Measurements from ENCODE around the gene TMEM132D.
"Not testable (repeated sequence)": the region's sequence is repeated elsewhere in the genome, so short reads cannot be mapped to it uniquely, and the experiment has no call there.

Gene TMEM132D

DNA sequence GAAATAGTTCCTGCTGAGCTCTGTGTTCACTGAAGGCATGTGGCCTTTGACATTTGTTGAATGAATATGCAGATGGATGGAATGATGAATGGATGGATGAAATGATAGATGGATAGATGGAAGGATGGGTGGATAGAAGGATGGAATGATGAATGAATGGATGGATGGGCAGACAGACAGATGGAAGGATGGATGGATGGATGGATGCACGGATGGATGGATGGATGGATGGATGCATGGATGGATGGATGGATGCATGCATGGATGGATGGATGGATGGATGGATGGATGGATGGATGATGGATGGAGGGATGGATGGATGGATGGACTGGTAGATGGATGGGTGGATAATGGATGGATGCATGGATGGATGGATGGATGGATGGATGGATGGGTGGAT, 4.8 kb downstream of the TMEM132D start:
- POLR2A ChIA-PET; H3K4me3 ChIP-seq (ENCODE audit: low read depth, low read length); H3K4me1 ChIP-seq (ENCODE audit: control insufficient read depth, insufficient read depth, low read length); H3K9me3 ChIP-seq (ENCODE audit: control insufficient read depth, insufficient read depth, low read depth, low read length); H3K36me3 ChIP-seq (ENCODE audit: control insufficient read depth in 2 of 2, insufficient read depth in 1 of 2, low read length in 2 of 2); H3K27ac ChIP-seq (ENCODE audit: extremely low read depth, low read depth, low read length); CTCF ChIA-PET: not testable (repeated sequence)
- TF ChIP-seq ZNF366 (tag by site-specific recombination; conservative IDR thresholded peaks at IDR 0.05) (peak; percentile 92), ZBTB17 (tag by site-specific recombination; IDR thresholded peaks at IDR 0.05) (0 out of 2 replicates have a peak, but pooled peaks have one; percentile 21)

DNA sequence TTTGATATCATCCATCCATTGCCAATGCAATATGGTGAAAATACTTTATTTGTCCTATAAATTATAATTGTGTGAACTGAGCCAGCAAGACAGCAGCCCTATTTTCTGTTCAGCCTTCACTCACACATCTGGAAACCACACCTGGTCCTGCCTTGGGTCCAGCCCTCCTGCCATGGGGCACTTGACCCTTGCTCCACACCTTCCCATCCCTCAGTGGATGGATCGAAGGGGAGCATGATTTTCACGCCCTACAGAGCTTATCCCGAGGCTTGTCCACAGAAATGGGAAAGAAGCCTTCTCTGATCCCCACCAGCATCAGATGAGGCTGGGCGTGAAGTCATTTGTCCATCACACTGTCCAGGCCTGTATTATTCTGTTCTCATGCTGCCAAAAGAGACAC, 10.1 kb downstream of the TMEM132D start:
- Histone ChIP-seq H3K36me3 (ENCODE audit: control insufficient read depth in 2 of 2, insufficient read depth in 1 of 2, low read length in 2 of 2) (no peaks in the 10 kb centered on the region), H3K4me1 (ENCODE audit: control insufficient read depth, insufficient read depth, low read length) (no peaks in the 10 kb centered on the region), H3K9me3 (ENCODE audit: control insufficient read depth, insufficient read depth, low read depth, low read length) (no peaks in the 10 kb centered on the region), H3K4me3 (ENCODE audit: low read depth, low read length) (no peak overlapping the region), H3K27ac (ENCODE audit: extremely low read depth, low read depth, low read length) (no peak overlapping the region)
- TF ChIP-seq TRIM28 (IDR thresholded peaks at IDR 0.05; ENCODE audit: borderline replicate concordance, low read length) (no peak), MEIS1 (CRISPR knock-in tag; IDR thresholded peaks at IDR 0.05; ENCODE audit: borderline replicate concordance) (no peak), ZNF433 (tag by site-specific recombination; IDR thresholded peaks at IDR 0.05; ENCODE audit: low read depth) (no peak), ZNF335 (tag by site-specific recombination; conservative IDR thresholded peaks at IDR 0.05) (no peak), ZNF626 (tag by site-specific recombination; IDR thresholded peaks at IDR 0.05) (no peak), ZBTB1 (tag by site-specific recombination; IDR thresholded peaks at IDR 0.05) (no peak), ZBTB20 (tag by site-specific recombination; IDR thresholded peaks at IDR 0.05) (no peak)
- TF ChIP-seq, protein P1, sequence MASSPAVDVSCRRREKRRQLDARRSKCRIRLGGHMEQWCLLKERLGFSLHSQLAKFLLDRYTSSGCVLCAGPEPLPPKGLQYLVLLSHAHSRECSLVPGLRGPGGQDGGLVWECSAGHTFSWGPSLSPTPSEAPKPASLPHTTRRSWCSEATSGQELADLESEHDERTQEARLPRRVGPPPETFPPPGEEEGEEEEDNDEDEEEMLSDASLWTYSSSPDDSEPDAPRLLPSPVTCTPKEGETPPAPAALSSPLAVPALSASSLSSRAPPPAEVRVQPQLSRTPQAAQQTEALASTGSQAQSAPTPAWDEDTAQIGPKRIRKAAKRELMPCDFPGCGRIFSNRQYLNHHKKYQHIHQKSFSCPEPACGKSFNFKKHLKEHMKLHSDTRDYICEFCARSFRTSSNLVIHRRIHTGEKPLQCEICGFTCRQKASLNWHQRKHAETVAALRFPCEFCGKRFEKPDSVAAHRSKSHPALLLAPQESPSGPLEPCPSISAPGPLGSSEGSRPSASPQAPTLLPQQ (tag by site-specific recombination; IDR thresholded peaks at IDR 0.05): no peak
- TF ChIP-seq, protein P2, sequence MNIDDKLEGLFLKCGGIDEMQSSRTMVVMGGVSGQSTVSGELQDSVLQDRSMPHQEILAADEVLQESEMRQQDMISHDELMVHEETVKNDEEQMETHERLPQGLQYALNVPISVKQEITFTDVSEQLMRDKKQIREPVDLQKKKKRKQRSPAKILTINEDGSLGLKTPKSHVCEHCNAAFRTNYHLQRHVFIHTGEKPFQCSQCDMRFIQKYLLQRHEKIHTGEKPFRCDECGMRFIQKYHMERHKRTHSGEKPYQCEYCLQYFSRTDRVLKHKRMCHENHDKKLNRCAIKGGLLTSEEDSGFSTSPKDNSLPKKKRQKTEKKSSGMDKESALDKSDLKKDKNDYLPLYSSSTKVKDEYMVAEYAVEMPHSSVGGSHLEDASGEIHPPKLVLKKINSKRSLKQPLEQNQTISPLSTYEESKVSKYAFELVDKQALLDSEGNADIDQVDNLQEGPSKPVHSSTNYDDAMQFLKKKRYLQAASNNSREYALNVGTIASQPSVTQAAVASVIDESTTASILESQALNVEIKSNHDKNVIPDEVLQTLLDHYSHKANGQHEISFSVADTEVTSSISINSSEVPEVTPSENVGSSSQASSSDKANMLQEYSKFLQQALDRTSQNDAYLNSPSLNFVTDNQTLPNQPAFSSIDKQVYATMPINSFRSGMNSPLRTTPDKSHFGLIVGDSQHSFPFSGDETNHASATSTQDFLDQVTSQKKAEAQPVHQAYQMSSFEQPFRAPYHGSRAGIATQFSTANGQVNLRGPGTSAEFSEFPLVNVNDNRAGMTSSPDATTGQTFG (tag by site-specific recombination; IDR thresholded peaks at IDR 0.05; ENCODE audit: borderline replicate concordance): no peak
- ChIA-PET POLR2A (no interaction called here), CTCF (no interaction called here)

DNA sequence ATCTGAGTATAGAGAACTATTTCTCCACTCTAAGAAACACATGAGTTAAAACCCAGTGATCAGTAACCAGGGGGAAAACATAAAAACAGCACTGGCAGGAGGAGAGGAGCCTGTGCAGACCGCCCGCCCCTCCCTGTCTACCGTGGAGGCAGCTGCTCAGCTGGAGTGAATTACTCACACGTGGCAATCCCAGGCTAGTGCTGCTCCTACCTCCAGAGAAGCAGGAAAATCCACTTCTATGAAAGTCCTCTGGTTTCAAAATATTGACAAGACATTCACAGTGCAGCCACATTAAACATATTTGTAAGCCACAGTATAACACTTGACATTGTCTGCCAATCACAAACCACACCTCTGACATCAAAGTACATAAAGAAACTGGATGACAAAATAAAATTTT, 16.7 kb downstream of the TMEM132D start:
- POLR2A ChIA-PET: no interaction called here
- CTCF ChIA-PET: no interaction called here

DNA sequence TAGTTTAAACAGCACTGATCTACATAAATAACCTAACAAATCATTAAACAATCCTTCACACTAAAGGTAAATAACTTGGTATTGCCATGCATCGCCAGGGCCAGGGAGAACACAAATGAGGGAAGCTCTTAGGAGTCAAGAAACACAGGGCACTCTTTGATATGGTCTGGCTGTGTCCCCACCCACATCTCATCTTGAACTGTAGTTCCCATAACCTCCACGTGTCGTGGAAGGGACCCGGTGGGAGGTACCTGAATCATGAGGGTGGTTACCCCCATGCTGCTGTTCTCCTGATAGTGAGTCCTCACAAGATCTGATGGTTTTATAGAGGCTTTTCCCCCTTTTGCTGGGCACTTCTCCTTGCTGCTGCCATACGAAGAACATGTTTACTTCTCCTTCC, 17.3 kb downstream of the TMEM132D start:
- no peak overlapping the region for H3K4me3 ChIP-seq (ENCODE audit: low read depth, low read length)
- ChIA-PET POLR2A (no interaction called here), CTCF (no interaction called here)
- H3K4me1 ChIP-seq (ENCODE audit: control insufficient read depth, insufficient read depth, low read length): no peaks in the 10 kb centered on the region
- TF ChIP-seq ZNF629 (tag by site-specific recombination; IDR thresholded peaks at IDR 0.05): no peak
- TF ChIP-seq HOXA7 (CRISPR knock-in tag; IDR thresholded peaks at IDR 0.05; ENCODE audit: borderline replicate concordance): no peak
- TF ChIP-seq ZNF404 (tag by site-specific recombination; IDR thresholded peaks at IDR 0.05): no peak
- no peak for TF ChIP-seq ZNF114 (tag by site-specific recombination; IDR thresholded peaks at IDR 0.05)
- no peak for TF ChIP-seq ZNF707 (tag by site-specific recombination; IDR thresholded peaks at IDR 0.05)
- TF ChIP-seq ZFP37 (tag by site-specific recombination; IDR thresholded peaks at IDR 0.05): no peak
- no peaks in the 10 kb centered on the region for H3K9me3 ChIP-seq (ENCODE audit: control insufficient read depth, insufficient read depth, low read depth, low read length)
- no peak overlapping the region for H3K27ac ChIP-seq (ENCODE audit: extremely low read depth, low read depth, low read length)
- H3K36me3 ChIP-seq (ENCODE audit: control insufficient read depth in 2 of 2, insufficient read depth in 1 of 2, low read length in 2 of 2): no peaks in the 10 kb centered on the region

More for the DNA sequence above, 16.7 kb downstream of the TMEM132D start:
- Histone ChIP-seq H3K4me1 (ENCODE audit: control insufficient read depth, insufficient read depth, low read length) (no peaks in the 10 kb centered on the region), H3K4me3 (ENCODE audit: low read depth, low read length) (no peak overlapping the region), H3K27ac (ENCODE audit: extremely low read depth, low read depth, low read length) (no peak overlapping the region), H3K9me3 (ENCODE audit: control insufficient read depth, insufficient read depth, low read depth, low read length) (no peaks in the 10 kb centered on the region), H3K36me3 (ENCODE audit: control insufficient read depth in 2 of 2, insufficient read depth in 1 of 2, low read length in 2 of 2) (no peaks in the 10 kb centered on the region)
- TF ChIP-seq, protein P3, sequence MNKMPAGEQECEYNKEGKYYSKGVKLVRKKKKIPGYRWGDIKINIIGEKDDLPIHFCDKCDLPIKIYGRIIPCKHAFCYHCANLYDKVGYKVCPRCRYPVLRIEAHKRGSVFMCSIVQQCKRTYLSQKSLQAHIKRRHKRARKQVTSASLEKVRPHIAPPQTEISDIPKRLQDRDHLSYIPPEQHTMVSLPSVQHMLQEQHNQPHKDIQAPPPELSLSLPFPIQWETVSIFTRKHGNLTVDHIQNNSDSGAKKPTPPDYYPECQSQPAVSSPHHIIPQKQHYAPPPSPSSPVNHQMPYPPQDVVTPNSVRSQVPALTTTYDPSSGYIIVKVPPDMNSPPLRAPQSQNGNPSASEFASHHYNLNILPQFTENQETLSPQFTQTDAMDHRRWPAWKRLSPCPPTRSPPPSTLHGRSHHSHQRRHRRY (tag by site-specific recombination; IDR thresholded peaks at IDR 0.05): no peak
- TF ChIP-seq ZNF140 (tag by site-specific recombination; IDR thresholded peaks at IDR 0.05) (no peak), ZNF791 (tag by site-specific recombination; IDR thresholded peaks at IDR 0.05) (no peak), ZFP41 (tag by site-specific recombination; IDR thresholded peaks at IDR 0.05; ENCODE audit: borderline replicate concordance) (no peak), ZNF596 (tag by site-specific recombination; IDR thresholded peaks at IDR 0.05) (no peak)

Data from HEK293 (cell line).